H1 (cell line): ENCODE results near the gene RFXANK.

ENCODE experiments used
- ATF3 ChIP-seq: IDR thresholded peaks from 2 replicates; pipeline ENCODE4 v1.6.1; 2011; ENCODE audit warnings: low read depth, mild to moderate bottlenecking, low read length; ENCODE audit not compliant: insufficient read depth
- BACH1 ChIP-seq: IDR thresholded peaks from 2 replicates; pipeline ENCODE4 v1.6.1; 2012; ENCODE audit warnings: low read length, improper control_type of control experiment
- BRCA1 ChIP-seq: IDR thresholded peaks from 2 replicates; pipeline ENCODE4 v1.6.1; 2012; ENCODE audit warnings: low read depth, low read length, improper control_type of control experiment
- CEBPB ChIP-seq: IDR thresholded peaks from 2 replicates; pipeline ENCODE4 v1.6.1; 2012; ENCODE audit warnings: low read depth, low read length
- CTCF ChIP-seq, 3 experiments: IDR thresholded peaks; 1 replicate in 2 of 3; 2 replicates in 1 of 3; pipeline versions ENCODE4 v1.5.1 to v1.6.1; 2011; ENCODE audit warnings: low read length in 3 of 3, mild to moderate bottlenecking in 3 of 3, inconsistent platforms in 2 of 3, low read depth in 1 of 3, moderate library complexity in 1 of 3; ENCODE audit not compliant: insufficient read depth in 1 of 3; ENCODE audit errors: control extremely low read depth in 1 of 3
- EZH2 ChIP-seq: fragments of 200-600 bp; sonication (generic); IDR thresholded peaks from 2 replicates; pipeline ENCODE4 v1.7.1; 2012; ENCODE audit warnings: low read depth, mild to moderate bottlenecking, moderate library complexity, low read length, inconsistent platforms; ENCODE audit not compliant: severe bottlenecking
- HDAC6 ChIP-seq: IDR thresholded peaks from one replicate; pipeline ENCODE4 v1.7.1; 2012; ENCODE audit warnings: low read depth, mild to moderate bottlenecking, inconsistent platforms, low read length, moderate library complexity
- MAX ChIP-seq: IDR thresholded peaks from 2 replicates; pipeline ENCODE4 v1.6.1; 2012; ENCODE audit warnings: inconsistent platforms
- POLR2A ChIP-seq, 2 experiments: IDR thresholded peaks; 1 replicate in 1 of 2; 2 replicates in 1 of 2; pipeline ENCODE4 v1.6.1; 2011; ENCODE audit warnings: low read depth in 2 of 2, low read length in 2 of 2, mild to moderate bottlenecking in 2 of 2; ENCODE audit errors: control extremely low read depth in 1 of 2
- RAD21 ChIP-seq, 2 experiments: IDR thresholded peaks in 1 of 2; conservative IDR thresholded peaks in 1 of 2; 2 replicates each; pipeline ENCODE4 v1.6.1; 2011; ENCODE audit warnings: low read depth in 2 of 2, low read length in 2 of 2, improper control_type of control experiment in 1 of 2, inconsistent platforms in 1 of 2, mild to moderate bottlenecking in 1 of 2, moderate library complexity in 1 of 2
- SIX5 ChIP-seq: IDR thresholded peaks from 2 replicates; pipeline ENCODE4 v1.6.1; 2011; ENCODE audit warnings: mild to moderate bottlenecking, low read depth, low read length
- SP1 ChIP-seq: IDR thresholded peaks from 2 replicates; pipeline ENCODE4 v1.6.1; 2011; ENCODE audit warnings: low read depth, low read length
- SUZ12 ChIP-seq: fragments of 200-600 bp; sonication (generic); IDR thresholded peaks from 2 replicates; pipeline ENCODE4 v1.6.1; 2012; ENCODE audit warnings: mild to moderate bottlenecking, inconsistent platforms, low read length, moderate library complexity, mixed read lengths
- ZNF274 ChIP-seq: IDR thresholded peaks from 2 replicates; pipeline ENCODE4 v1.7.0; 2012; ENCODE audit warnings: low read length, borderline replicate concordance; ENCODE audit errors: extremely low read depth

GRCh38 chr19:19186742-19187141 is 5.3 kb upstream of the RFXANK start:
- TF ChIP-seq POLR2A (IDR thresholded peaks at IDR 0.05; ENCODE audit: control extremely low read depth in 1 of 2, low read depth in 2 of 2, low read length in 2 of 2): no peak
- TF ChIP-seq EZH2: no peak
- no peak for TF ChIP-seq CTCF (IDR thresholded peaks at IDR 0.05; ENCODE audit: control extremely low read depth in 1 of 3, insufficient read depth in 1 of 3, low read depth in 1 of 3, low read length in 3 of 3)
- TF ChIP-seq BACH1: no peak
- TF ChIP-seq MAX: no peak
- no peak for TF ChIP-seq BRCA1
- TF ChIP-seq CEBPB: no peak
- no peak for TF ChIP-seq RAD21 (IDR thresholded peaks at IDR 0.05 in 1 of 2, conservative IDR thresholded peaks at IDR 0.05 in 1 of 2; ENCODE audit: low read depth in 2 of 2, low read length in 2 of 2)
- no peak for TF ChIP-seq HDAC6
- no peak for TF ChIP-seq SIX5
- no peak for TF ChIP-seq ATF3
- no peak for TF ChIP-seq SUZ12
- TF ChIP-seq ZNF274: no peak
- TF ChIP-seq SP1: no peak
